Esophagus muscularis mucosa (tissue), 4 donors: ENCODE data around the gene DIPK1A. TPM values are rescaled to one million over a fixed set of nuclear protein-coding genes. Genes with fewer than 3 reads are reported as not detected.

Source experiments
- DNase-seq: peaks from one replicate; pipeline ENCODE4 v3.0.0-alpha.2; 2017; ENCODE audit errors: extremely low spot score
- H3K27ac ChIP-seq, 4 donors: fragments of 200-600 bp; sonication (generic); replicated peaks in 1 of 4; 1 replicate in 3 of 4; 2 replicates in 1 of 4; pipeline ENCODE4 v1.5.1; 2016 to 2019; ENCODE audit warnings: mild to moderate bottlenecking in 1 of 4
- H3K27me3 ChIP-seq, 4 donors: fragments of 200-600 bp; sonication (generic); one replicate each; pipeline versions ENCODE4 v1.5.1 to v1.6.0; 2016 to 2019
- H3K36me3 ChIP-seq, 4 donors: fragments of 200-600 bp; sonication (generic); one replicate each; pipeline ENCODE4 v1.5.1; 2016 to 2019
- H3K4me1 ChIP-seq, 4 donors: fragments of 200-600 bp; sonication (generic); one replicate each; pipeline ENCODE4 v1.5.1; 2016 to 2019
- H3K4me3 ChIP-seq, 4 donors: fragments of 200-600 bp; sonication (generic); 1 replicate in 2 of 4; 2 replicates in 2 of 4; pipeline ENCODE4 v1.5.1; 2016 to 2019; ENCODE audit warnings: mild to moderate bottlenecking in 4 of 4, moderate library complexity in 1 of 4
- H3K9me3 ChIP-seq, 4 donors: fragments of 200-600 bp; sonication (generic); 1 replicate in 3 of 4; 2 replicates in 1 of 4; pipeline ENCODE4 v1.5.1; 2016 to 2019
- CTCF ChIP-seq, 3 experiments: fragments of 200-600 bp in 2 of 3; fragments of 450-650 bp in 1 of 3; sonication (generic) in 2 of 3; IDR thresholded peaks; one replicate each; pipeline ENCODE4 v1.5.1; 2017 to 2019; ENCODE audit warnings: antibody characterized with exemption in 3 of 3, mild to moderate bottlenecking in 2 of 3, moderate library complexity in 1 of 3
- EP300 ChIP-seq: sonication (generic); formaldehyde crosslinking; IDR thresholded peaks from one replicate; pipeline ENCODE4 v1.6.1; 2017; ENCODE audit warnings: antibody characterized with exemption
- POLR2A ChIP-seq: fragments of 450-650 bp; IDR thresholded peaks from one replicate; pipeline ENCODE4 v1.6.1; 2017; ENCODE audit warnings: antibody characterized with exemption, moderate library complexity, mild to moderate bottlenecking, low read depth
- POLR2AphosphoS5 ChIP-seq, 2 donors: sonication (generic); formaldehyde crosslinking; IDR thresholded peaks; one replicate each; pipeline ENCODE4 v1.6.1; 2017; ENCODE audit warnings: antibody characterized with exemption in 2 of 2
- WGBS: methylation state at CpG from one replicate; pipeline ENCODE4 v1.1.5; 2018; 5-methylcytosine and 5-hydroxymethylcytosine counted together
- intact Hi-C: fragments of 100-400 bp; cut with DNase I; formaldehyde crosslinking; loops from one replicate; pipeline ENCODE4 v1.15.1; 2023
- total RNA-seq, 4 donors: library from RNA; depleted of rRNA; stranded (reverse); fragments of >200 nt; gene quantifications; one replicate each; pipeline versions ENCODE4 v1.1.0 to v1.2.1, GENCODE V29; 2016

Gene DIPK1A
- total RNA-seq, 4 donors from 2014 or later, result 21.5 to 35.3 (median 32.7) TPM

GRCh38 chr1:92864131-92864530, 97.1 kb downstream of the DIPK1A start:
- H3K36me3 ChIP-seq, result no peaks in the 10 kb centered on the region
- no peak for DNase-seq
- no peak overlapping the region for H3K27ac ChIP-seq
- H3K9me3 ChIP-seq, result no peaks in the 10 kb centered on the region
- H3K27me3 ChIP-seq, result no peaks in the 10 kb centered on the region
- no peak for TF ChIP-seq EP300
- TF ChIP-seq CTCF (IDR thresholded peaks at IDR 0.05), result no peak
- no peak for TF ChIP-seq POLR2AphosphoS5 (IDR thresholded peaks at IDR 0.05)
- no peak for TF ChIP-seq POLR2A
- intact Hi-C loops, result no loop called here
- peaks cover 0 to 14% (median 7%) of the 10 kb centered on the region in 4 donors for H3K4me1 ChIP-seq
- no peak overlapping the region for H3K4me3 ChIP-seq

- no peaks in the 10 kb centered on the region for H3K27me3 ChIP-seq
- H3K36me3 ChIP-seq, result no peaks in the 10 kb centered on the region
- intact Hi-C loops, result no loop called here
- H3K27ac ChIP-seq, result no peak overlapping the region
- no peak for DNase-seq
- TF ChIP-seq EP300 (no peak), CTCF (IDR thresholded peaks at IDR 0.05) (no peak), POLR2AphosphoS5 (IDR thresholded peaks at IDR 0.05) (no peak), POLR2A (no peak)
- no peaks in the 10 kb centered on the region for H3K9me3 ChIP-seq
- 71% methylated on average over 4 of the region's 4 CpGs for WGBS
- H3K4me3 ChIP-seq, result no peak overlapping the region
- peaks cover 0 to 15% (median 8%) of the 10 kb centered on the region in 4 donors for H3K4me1 ChIP-seq
These were observed 98.7 kb downstream of the DIPK1A start for GRCh38 chr1:92862605-92863004.

DNA sequence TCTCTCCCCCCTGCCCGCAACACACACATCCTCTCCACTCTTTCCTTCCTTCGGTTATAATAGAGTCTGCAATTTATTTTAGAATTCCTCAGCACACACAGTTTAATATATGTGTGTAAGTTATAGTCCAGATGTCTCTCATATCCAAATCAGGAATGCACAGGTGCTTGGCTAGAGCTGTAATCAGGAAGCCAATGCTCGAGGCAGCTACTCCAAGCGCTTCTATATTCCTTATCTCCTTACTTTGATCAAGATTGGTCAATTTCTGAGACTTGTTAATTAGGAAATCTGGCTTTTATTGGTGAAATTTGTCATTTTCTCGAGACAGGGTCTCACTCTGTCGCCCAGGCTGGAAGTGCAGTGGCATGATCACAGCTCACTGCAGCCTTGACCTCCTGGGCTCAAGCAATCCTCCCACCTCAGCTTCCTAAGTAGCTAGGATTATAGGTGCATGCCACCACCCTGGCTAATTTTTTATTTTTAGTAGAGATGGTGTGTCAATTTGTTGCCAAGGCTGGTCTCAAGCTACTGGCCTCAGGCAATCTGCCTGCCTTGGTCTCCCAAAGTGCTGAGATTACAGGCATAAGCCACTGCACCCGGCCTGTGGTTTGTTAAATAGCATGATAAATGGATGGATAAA, 101.7 kb downstream of the DIPK1A start:
- DNase-seq, result no peak
- TF ChIP-seq POLR2A (no peak), EP300 (no peak), POLR2AphosphoS5 (IDR thresholded peaks at IDR 0.05) (no peak), CTCF (IDR thresholded peaks at IDR 0.05) (no peak)
- intact Hi-C loops, result loop anchor here (1.0 to 10.0 kb wide), 3 partner anchors 101 to 215 kb away; partner anchors contain the start of genes DIPK1A and MTF2
- Histone ChIP-seq H3K27ac (peak overlapping the region in 3 of 4 donors; percentile 22 to 39 (median 29)), H3K9me3 (no peaks in the 10 kb centered on the region), H3K4me1 (peaks cover 0 to 15% (median 8%) of the 10 kb centered on the region in 4 donors), H3K27me3 (no peaks in the 10 kb centered on the region), H3K36me3 (no peaks in the 10 kb centered on the region), H3K4me3 (peak overlapping the region; percentile 15 to 39 (median 34))
- WGBS, result 48% methylated on average over 7 of the region's 7 CpGs

DNA sequence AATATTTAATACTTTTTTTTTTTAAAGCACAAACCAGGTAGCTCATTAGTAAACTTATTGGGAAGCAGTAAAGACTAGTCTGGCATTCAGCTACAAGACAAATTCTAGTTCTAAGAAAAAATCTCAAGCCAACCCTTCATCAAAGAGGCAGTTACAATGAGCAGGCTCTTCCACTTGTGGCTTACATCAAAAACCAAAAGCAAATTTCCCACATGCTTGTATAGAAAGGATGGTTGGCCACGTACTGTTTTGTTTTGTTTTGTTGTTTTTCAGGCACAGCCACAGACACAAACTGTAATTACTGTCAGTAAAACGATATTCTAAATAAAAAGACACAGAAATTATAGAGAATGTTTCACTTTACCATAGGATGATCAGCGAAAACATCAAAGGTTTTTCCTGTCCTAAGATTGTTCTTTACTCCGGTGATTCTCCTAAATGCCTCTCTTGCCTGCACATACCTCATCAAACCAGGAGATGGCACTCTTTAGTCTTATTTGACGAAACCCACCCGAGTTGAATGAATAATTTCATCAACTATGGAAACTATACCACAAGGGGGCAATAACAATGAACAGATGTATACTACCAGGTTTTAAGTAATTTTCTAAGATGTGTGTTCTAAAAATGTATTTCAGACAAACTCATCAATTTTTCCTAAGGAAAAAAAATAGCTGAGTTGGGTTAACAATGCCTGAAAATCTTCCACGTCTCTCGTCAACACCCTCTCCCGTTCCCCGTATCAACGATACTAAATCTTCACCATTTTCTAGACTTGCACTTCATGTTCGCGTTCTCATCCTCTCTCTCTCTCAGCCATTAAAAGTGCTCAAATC, 102.5 kb downstream of the DIPK1A start:
- H3K27me3 ChIP-seq, result no peaks in the 10 kb centered on the region
- no peak for TF ChIP-seq POLR2A
- peak; percentile 92 to 98 (median 96) for TF ChIP-seq CTCF (IDR thresholded peaks at IDR 0.05)
- TF ChIP-seq EP300, result no peak
- peak in 1 of 2 donors; percentile 22 for TF ChIP-seq POLR2AphosphoS5 (IDR thresholded peaks at IDR 0.05)
- intact Hi-C loops, result loop anchor here (1.0 to 10.0 kb wide), 3 partner anchors 102 to 216 kb away; partner anchors contain the start of genes DIPK1A and MTF2
- H3K27ac ChIP-seq, result peak overlapping the region in 3 of 4 donors; percentile 29 to 39 (median 34)
- 15% methylated on average over 13 of the region's 13 CpGs for WGBS
- H3K36me3 ChIP-seq, result no peaks in the 10 kb centered on the region
- H3K4me1 ChIP-seq, result peaks cover 0 to 15% (median 8%) of the 10 kb centered on the region in 4 donors
- DNase-seq, result peak; percentile 93
- H3K9me3 ChIP-seq, result no peaks in the 10 kb centered on the region
- H3K4me3 ChIP-seq, result peak overlapping the region; percentile 15 to 39 (median 34)
